Measurements from ENCODE around the gene CMTM1. TPM values are rescaled to one million over a fixed set of nuclear protein-coding genes. Genes with fewer than 3 reads are reported as not detected.
A peak's percentile ranks its signal among the peaks of the same experiment; 100 is the strongest.

Gene CMTM1
- total RNA-seq, 1 experiment from 2014 or later, result 2.6 TPM

DNA sequence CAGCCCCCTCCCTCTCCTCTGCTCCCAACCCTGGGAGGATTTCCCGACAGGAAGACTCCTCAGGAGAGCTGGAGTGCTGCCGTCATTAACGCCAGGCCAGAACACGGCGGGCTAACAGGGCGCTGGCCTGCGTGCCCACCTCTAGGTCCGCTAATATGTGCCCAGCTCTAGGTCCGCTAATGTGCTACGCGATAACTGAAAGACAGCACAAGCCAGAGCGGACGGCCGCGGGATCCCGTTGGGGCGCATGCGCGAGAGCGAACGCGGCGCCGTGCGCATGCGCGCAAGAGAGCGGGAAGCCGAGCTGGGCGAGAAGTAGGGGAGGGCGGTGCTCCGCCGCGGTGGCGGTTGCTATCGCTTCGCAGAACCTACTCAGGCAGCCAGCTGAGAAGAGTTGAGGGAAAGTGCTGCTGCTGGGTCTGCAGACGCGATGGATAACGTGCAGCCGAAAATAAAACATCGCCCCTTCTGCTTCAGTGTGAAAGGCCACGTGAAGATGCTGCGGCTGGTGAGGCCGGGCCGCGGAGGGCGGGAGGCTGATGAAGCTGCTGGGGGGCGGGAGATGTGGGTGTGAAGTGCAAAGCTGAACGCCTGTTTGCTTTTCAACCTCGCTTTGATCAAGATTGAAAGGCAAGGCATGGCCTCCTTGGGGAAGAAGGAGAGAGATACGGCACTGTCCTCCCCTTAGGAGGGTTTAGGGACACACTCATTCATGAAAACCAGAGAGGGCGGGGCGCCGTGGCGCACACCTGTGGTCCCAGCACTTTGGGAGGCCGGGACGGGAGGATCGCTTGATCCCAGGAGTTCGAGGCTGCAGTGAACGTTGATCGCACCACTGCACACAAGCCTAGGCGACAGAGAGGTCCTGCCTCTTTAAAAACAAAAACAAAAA, 13.7 kb upstream of the CMTM1 start, which contains the start of gene CKLF:
TSS of gene CKLF (plus strand) at position 291 of the 892 bp plus-strand sequence. CDS start at position 431, 140 bp downstream.
- H2AFZ ChIP-seq (ENCODE audit: low read length), result no peak within 1 kb of the TSS
- H2BK5ac ChIP-seq (ENCODE audit: insufficient read length, low read length), result no peak within 1 kb of the TSS
- no peaks in the 10 kb centered on the region for H3K9me3 ChIP-seq (ENCODE audit: control insufficient read depth, low read depth, low read length)
- H2BK20ac ChIP-seq (ENCODE audit: low read depth, low read length, poor library complexity, severe bottlenecking), result no peak within 1 kb of the TSS
- H3K36me3 Mint-ChIP-seq (ENCODE audit: insufficient read depth in 1 of 3, low read depth in 3 of 3), result peaks cover 2 to 11% (median 4%) of the 10 kb centered on the region in 3 experiments; a peak in 5 of 7 replicates
- H4K20me1 ChIP-seq (ENCODE audit: control insufficient read depth, insufficient read depth, insufficient read length), result no peaks in the 10 kb centered on the region
- H2BK15ac ChIP-seq (ENCODE audit: low read depth, low read length), result no peak within 1 kb of the TSS
- TF ChIP-seq, protein P1, sequence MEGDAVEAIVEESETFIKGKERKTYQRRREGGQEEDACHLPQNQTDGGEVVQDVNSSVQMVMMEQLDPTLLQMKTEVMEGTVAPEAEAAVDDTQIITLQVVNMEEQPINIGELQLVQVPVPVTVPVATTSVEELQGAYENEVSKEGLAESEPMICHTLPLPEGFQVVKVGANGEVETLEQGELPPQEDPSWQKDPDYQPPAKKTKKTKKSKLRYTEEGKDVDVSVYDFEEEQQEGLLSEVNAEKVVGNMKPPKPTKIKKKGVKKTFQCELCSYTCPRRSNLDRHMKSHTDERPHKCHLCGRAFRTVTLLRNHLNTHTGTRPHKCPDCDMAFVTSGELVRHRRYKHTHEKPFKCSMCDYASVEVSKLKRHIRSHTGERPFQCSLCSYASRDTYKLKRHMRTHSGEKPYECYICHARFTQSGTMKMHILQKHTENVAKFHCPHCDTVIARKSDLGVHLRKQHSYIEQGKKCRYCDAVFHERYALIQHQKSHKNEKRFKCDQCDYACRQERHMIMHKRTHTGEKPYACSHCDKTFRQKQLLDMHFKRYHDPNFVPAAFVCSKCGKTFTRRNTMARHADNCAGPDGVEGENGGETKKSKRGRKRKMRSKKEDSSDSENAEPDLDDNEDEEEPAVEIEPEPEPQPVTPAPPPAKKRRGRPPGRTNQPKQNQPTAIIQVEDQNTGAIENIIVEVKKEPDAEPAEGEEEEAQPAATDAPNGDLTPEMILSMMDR (conservative IDR thresholded peaks at IDR 0.05), result no peak
- peaks cover 13 to 19% of the 10 kb centered on the region in 2 experiments for H3K4me1 Mint-ChIP-seq
- H4K8ac ChIP-seq (replicated peaks; ENCODE audit: insufficient read length, low read depth, low read length), result peak within 1 kb of the TSS; percentile 52
- peak within 1 kb of the TSS; percentile 69 for H3K4me2 ChIP-seq (ENCODE audit: insufficient read depth, insufficient read length, low read length)
- no peak within 1 kb of the TSS for H4K5ac ChIP-seq (ENCODE audit: insufficient read length, low read depth, low read length)
- no CpG with 5 or more reads among the region's 63 CpGs for WGBS (ENCODE audit: extremely low coverage, insufficient read length, low lambda C conversion rate)
- no peak within 1 kb of the TSS for H3K27ac ChIP-seq (ENCODE audit: insufficient read length, low read depth, low read length)
- no peak within 1 kb of the TSS for H4K91ac ChIP-seq (ENCODE audit: insufficient read length, low read depth, low read length)
- H3K27ac Mint-ChIP-seq, result peak within 1 kb of the TSS in 1 of 3 experiments; percentile 22; a peak in 1 of 7 replicates
- peak within 1 kb of the TSS; percentile 66 to 70 for H3K4me3 Mint-ChIP-seq
- H2BK12ac ChIP-seq (ENCODE audit: insufficient read length, low read depth, low read length), result no peak within 1 kb of the TSS
- peak; percentile 89 for DNase-seq
- H3K23me2 ChIP-seq (ENCODE audit: insufficient read length, low read depth, low read length, poor library complexity, severe bottlenecking), result peaks cover 12% of the 10 kb centered on the region
- no peaks in the 10 kb centered on the region for H3K79me1 ChIP-seq (ENCODE audit: insufficient read depth, low read depth, low read length, poor library complexity, severe bottlenecking)
- no peak within 1 kb of the TSS for H2BK120ac ChIP-seq (ENCODE audit: low read depth, low read length, poor library complexity, severe bottlenecking)
- no peaks in the 10 kb centered on the region for H3K4me1 ChIP-seq (ENCODE audit: insufficient read depth, low read length)
- H3K23ac ChIP-seq (ENCODE audit: insufficient read length, low read depth, low read length), result no peak within 1 kb of the TSS
- H3K56ac ChIP-seq (ENCODE audit: insufficient read length, low read depth, low read length), result no peak within 1 kb of the TSS
- peaks cover 19% of the 10 kb centered on the region for H3K27me3 Mint-ChIP-seq (ENCODE audit: low read depth)
- H3K18ac ChIP-seq (ENCODE audit: insufficient read length, low read depth, low read length), result peak within 1 kb of the TSS; percentile 96
- H3K79me2 ChIP-seq (ENCODE audit: insufficient read depth, low read length), result no peaks in the 10 kb centered on the region
- H3K27me3 ChIP-seq (ENCODE audit: insufficient read depth, low read length), result no peaks in the 10 kb centered on the region; the same call in 1 of the 2 replicates
- peak within 1 kb of the TSS; percentile 95 for H3K14ac ChIP-seq (ENCODE audit: insufficient read depth, low read length)
- peak within 1 kb of the TSS; percentile 59 for H3K9ac ChIP-seq (ENCODE audit: extremely low read depth, insufficient read length, low read length)
- H2AK5ac ChIP-seq (ENCODE audit: insufficient read length, low read length), result no peak within 1 kb of the TSS
- peaks cover 3 to 5% of the 10 kb centered on the region in 2 experiments; a peak in 2 of 5 replicates for H3K9me3 Mint-ChIP-seq
- no peak within 1 kb of the TSS for H3K4ac ChIP-seq (ENCODE audit: low read depth, low read length)
- H3T11ph ChIP-seq (ENCODE audit: low read length), result no peak within 1 kb of the TSS

All from H9 (cell line).